HL-60 (cell line): Measurements from ENCODE around the gene MIEN1.

ENCODE experiments used
- CTCF ChIP-seq: IDR thresholded peaks from one replicate; pipeline ENCODE4 v1.5.1; 2011; ENCODE audit warnings: low read length, control low read depth, inconsistent platforms; ENCODE audit not compliant: insufficient read depth
- GABPA ChIP-seq: IDR thresholded peaks from 2 replicates; pipeline ENCODE4 v1.6.1; 2012; ENCODE audit warnings: low read depth
- POLR2AphosphoS5 ChIP-seq: IDR thresholded peaks from 2 replicates; pipeline ENCODE4 v1.6.1; 2012; ENCODE audit warnings: low read depth
- REST ChIP-seq: IDR thresholded peaks from 2 replicates; pipeline ENCODE4 v1.6.1; 2012; ENCODE audit warnings: low read depth; ENCODE audit not compliant: insufficient replicate concordance
- SPI1 ChIP-seq: IDR thresholded peaks from 2 replicates; pipeline ENCODE4 v1.6.1; 2012; ENCODE audit warnings: low read depth, mild to moderate bottlenecking, borderline replicate concordance

- TF ChIP-seq CTCF: no peak
- no peak for TF ChIP-seq POLR2AphosphoS5
- TF ChIP-seq REST: no peak
- TF ChIP-seq GABPA: no peak
- TF ChIP-seq SPI1: no peak
Observed at GRCh38 chr17:39687101-39687545, 43.2 kb downstream of the MIEN1 start.
